Type B pancreatic cell (in vitro differentiated cells): ENCODE measurements around the gene PDE1A. TPM values are rescaled to one million over a fixed set of nuclear protein-coding genes. Genes with fewer than 3 reads are reported as not detected.

Experiments used
- DNase-seq: peaks from one replicate; pipeline ENCODE4 v3.0.0; 2021; ENCODE audit warnings: mixed read lengths; ENCODE audit not compliant: unreplicated experiment; ENCODE audit errors: extremely low spot score
- H3K27ac Mint-ChIP-seq: 2 replicates; pipeline ENCODE4 v1.8.0; 2021; ENCODE audit warnings: mild to moderate bottlenecking, mixed read lengths
- H3K27me3 Mint-ChIP-seq: 2 replicates; pipeline ENCODE4 v1.8.0; 2021; ENCODE audit warnings: mixed read lengths
- H3K36me3 Mint-ChIP-seq: 2 replicates; pipeline ENCODE4 v1.8.0; 2021; ENCODE audit warnings: mixed read lengths
- H3K4me1 Mint-ChIP-seq: one replicate; pipeline ENCODE4 v1.8.0; 2021; ENCODE audit warnings: mixed read lengths; ENCODE audit not compliant: unreplicated experiment
- H3K4me3 Mint-ChIP-seq: 2 replicates; pipeline ENCODE4 v1.8.0; 2021; ENCODE audit warnings: mild to moderate bottlenecking, mixed read lengths
- H3K9me3 Mint-ChIP-seq: 2 replicates; pipeline ENCODE4 v1.8.0; 2021; ENCODE audit warnings: mixed read lengths
- CTCF ChIP-seq: fragments of 200-600 bp; sonication (generic); conservative IDR thresholded peaks from 2 replicates; pipeline ENCODE4 v1.5.0; 2021; ENCODE audit warnings: antibody characterized with exemption, mild to moderate bottlenecking
- total RNA-seq: library from RNA; stranded (reverse); gene quantifications from 2 replicates; pipeline ENCODE4 v1.2.1, GENCODE V29; 2021; ENCODE audit warnings: low replicate concordance

Gene PDE1A
- total RNA-seq, 1 donor from 2014 or later, result 3.6 TPM

- Mint-ChIP-seq H3K4me3 (no peak overlapping the region), H3K9me3 (no peaks in the 10 kb centered on the region), H3K4me1 (peaks cover 6% of the 10 kb centered on the region), H3K27me3 (no peaks in the 10 kb centered on the region), H3K27ac (no peak overlapping the region), H3K36me3 (no peaks in the 10 kb centered on the region)
- no peak for DNase-seq
- TF ChIP-seq CTCF, result no peak
Measured at GRCh38 chr2:182110347-182110746, 316.5 kb downstream of the PDE1A start.

- Mint-ChIP-seq H3K4me3 (no peak overlapping the region), H3K27ac (no peak overlapping the region), H3K36me3 (no peaks in the 10 kb centered on the region), H3K9me3 (no peaks in the 10 kb centered on the region), H3K4me1 (peaks cover 11% of the 10 kb centered on the region), H3K27me3 (no peaks in the 10 kb centered on the region)
- no peak for DNase-seq
- no peak for TF ChIP-seq CTCF
Measured at GRCh38 chr2:182103526-182103925, 323.3 kb downstream of the PDE1A start.

GRCh38 chr2:182101263-182101662 is 325.6 kb downstream of the PDE1A start:
- Mint-ChIP-seq H3K4me3 (no peak overlapping the region), H3K36me3 (no peaks in the 10 kb centered on the region), H3K27me3 (no peaks in the 10 kb centered on the region), H3K27ac (no peak overlapping the region), H3K4me1 (peaks cover 11% of the 10 kb centered on the region), H3K9me3 (no peaks in the 10 kb centered on the region)
- TF ChIP-seq CTCF, result peak; percentile 66
- DNase-seq, result no peak

GRCh38 chr2:182098648-182099047 is 328.2 kb downstream of the PDE1A start:
- Mint-ChIP-seq H3K36me3 (no peaks in the 10 kb centered on the region), H3K4me1 (peaks cover 5% of the 10 kb centered on the region), H3K27ac (no peak overlapping the region), H3K4me3 (no peak overlapping the region), H3K9me3 (peaks cover 4% of the 10 kb centered on the region), H3K27me3 (no peaks in the 10 kb centered on the region)
- DNase-seq, result no peak
- no peak for TF ChIP-seq CTCF

GRCh38 chr2:182097571-182098164 is 329.2 kb downstream of the PDE1A start:
- Mint-ChIP-seq H3K36me3 (no peaks in the 10 kb centered on the region), H3K9me3 (peaks cover 8% of the 10 kb centered on the region), H3K4me1 (no peaks in the 10 kb centered on the region), H3K27ac (no peak overlapping the region), H3K4me3 (no peak overlapping the region), H3K27me3 (no peaks in the 10 kb centered on the region)
- no peak for TF ChIP-seq CTCF
- no peak for DNase-seq

- Mint-ChIP-seq H3K9me3 (peaks cover 8% of the 10 kb centered on the region), H3K4me3 (no peak overlapping the region), H3K27ac (no peak overlapping the region), H3K36me3 (no peaks in the 10 kb centered on the region), H3K27me3 (no peaks in the 10 kb centered on the region), H3K4me1 (peaks cover 6% of the 10 kb centered on the region)
- TF ChIP-seq CTCF, result no peak
- DNase-seq, result no peak
Measured at GRCh38 chr2:182090486-182090885, 336.4 kb downstream of the PDE1A start.
